Gastroesophageal sphincter (tissue), 4 donors: ENCODE measurements around the gene PSMB8. TPM values are rescaled to one million over a fixed set of nuclear protein-coding genes. Genes with fewer than 3 reads are reported as not detected.
"Not testable (repeated sequence)": the region's sequence is repeated elsewhere in the genome, so short reads cannot be mapped to it uniquely, and the experiment has no call there.

ENCODE experiments used
- ATAC-seq: fragments of 150-250 bp; one replicate; pipeline ENCODE4 v1.9.1; 2016; ENCODE audit warnings: mild to moderate bottlenecking, moderate library complexity
- H3K27ac ChIP-seq, 4 donors: fragments of 200-600 bp; sonication (generic) in 3 of 4; 1 replicate in 3 of 4; 2 replicates in 1 of 4; pipeline ENCODE4 v1.5.1; 2016 to 2019
- H3K27me3 ChIP-seq: fragments of 200-600 bp; sonication (generic); one replicate; pipeline ENCODE4 v1.5.1; 2019
- H3K36me3 ChIP-seq, 2 donors: fragments of 200-600 bp; sonication (generic); one replicate each; pipeline ENCODE4 v1.5.1; 2019; ENCODE audit warnings: control low read depth in 1 of 2
- H3K4me1 ChIP-seq, 3 donors: fragments of 200-600 bp; sonication (generic); 1 replicate in 2 of 3; 2 replicates in 1 of 3; pipeline ENCODE4 v1.5.1; 2016 to 2019; ENCODE audit warnings: control low read depth in 2 of 3
- H3K4me3 ChIP-seq, 2 donors: fragments of 200-600 bp; sonication (generic); one replicate each; pipeline ENCODE4 v1.5.1; 2019; ENCODE audit warnings: mild to moderate bottlenecking in 1 of 2, moderate library complexity in 1 of 2
- H3K9me3 ChIP-seq, 3 donors: fragments of 200-600 bp; sonication (generic); one replicate each; pipeline ENCODE4 v1.5.1; 2017 to 2019; ENCODE audit warnings: control low read depth in 2 of 3
- EP300 ChIP-seq: sonication (generic); formaldehyde crosslinking; IDR thresholded peaks from one replicate; pipeline ENCODE4 v1.6.1; 2017; ENCODE audit warnings: antibody characterized with exemption, mild to moderate bottlenecking
- POLR2A ChIP-seq, 2 donors: fragments of 450-650 bp; IDR thresholded peaks; one replicate each; pipeline ENCODE4 v1.6.1; 2017; ENCODE audit warnings: antibody characterized with exemption in 2 of 2, mild to moderate bottlenecking in 2 of 2, moderate library complexity in 1 of 2
- POLR2AphosphoS5 ChIP-seq: sonication (generic); formaldehyde crosslinking; IDR thresholded peaks from one replicate; pipeline ENCODE4 v1.6.1; 2017; ENCODE audit warnings: antibody characterized with exemption
- WGBS, 2 donors: methylation state at CpG; one replicate each; pipeline ENCODE4 v1.1.5; 2018; ENCODE audit warnings: low coverage in 1 of 2; 5-methylcytosine and 5-hydroxymethylcytosine counted together
- total RNA-seq, 4 donors: library from RNA; depleted of rRNA; stranded (reverse); fragments of >200 nt; gene quantifications; one replicate each; pipeline ENCODE4 v1.1.0, GENCODE V29; 2016
- TF ChIP-seq, protein P1 (sequence below), 4 experiments: fragments of 200-600 bp in 2 of 4; fragments of 450-650 bp in 2 of 4; sonication (generic) in 1 of 4; IDR thresholded peaks; one replicate each; pipeline ENCODE4 v1.5.1; 2017 to 2019; ENCODE audit warnings: antibody characterized with exemption in 4 of 4, mild to moderate bottlenecking in 2 of 4, moderate library complexity in 2 of 4

PSMB8 gene
- total RNA-seq, 4 donors from 2014 or later = 20.2 to 49.9 (median 36.7) TPM

GRCh38 chr6:32879691-32880090 lies 35.8 kb upstream of the PSMB8 start:
- Histone ChIP-seq H3K36me3 (no peaks in the 10 kb centered on the region), H3K27me3 (peaks cover 21% of the 10 kb centered on the region), H3K4me3 (no peak overlapping the region), H3K9me3 (no peaks in the 10 kb centered on the region), H3K27ac (no peak overlapping the region), H3K4me1 (no peaks in the 10 kb centered on the region)
- WGBS, 2 donors = 42% methylated on average over 13 of the region's 35 CpGs; no CpG with 5 or more reads in 1 of the 2 donors
- no peak for ATAC-seq
- no peak for TF ChIP-seq POLR2AphosphoS5
- TF ChIP-seq, protein P1, sequence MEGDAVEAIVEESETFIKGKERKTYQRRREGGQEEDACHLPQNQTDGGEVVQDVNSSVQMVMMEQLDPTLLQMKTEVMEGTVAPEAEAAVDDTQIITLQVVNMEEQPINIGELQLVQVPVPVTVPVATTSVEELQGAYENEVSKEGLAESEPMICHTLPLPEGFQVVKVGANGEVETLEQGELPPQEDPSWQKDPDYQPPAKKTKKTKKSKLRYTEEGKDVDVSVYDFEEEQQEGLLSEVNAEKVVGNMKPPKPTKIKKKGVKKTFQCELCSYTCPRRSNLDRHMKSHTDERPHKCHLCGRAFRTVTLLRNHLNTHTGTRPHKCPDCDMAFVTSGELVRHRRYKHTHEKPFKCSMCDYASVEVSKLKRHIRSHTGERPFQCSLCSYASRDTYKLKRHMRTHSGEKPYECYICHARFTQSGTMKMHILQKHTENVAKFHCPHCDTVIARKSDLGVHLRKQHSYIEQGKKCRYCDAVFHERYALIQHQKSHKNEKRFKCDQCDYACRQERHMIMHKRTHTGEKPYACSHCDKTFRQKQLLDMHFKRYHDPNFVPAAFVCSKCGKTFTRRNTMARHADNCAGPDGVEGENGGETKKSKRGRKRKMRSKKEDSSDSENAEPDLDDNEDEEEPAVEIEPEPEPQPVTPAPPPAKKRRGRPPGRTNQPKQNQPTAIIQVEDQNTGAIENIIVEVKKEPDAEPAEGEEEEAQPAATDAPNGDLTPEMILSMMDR (IDR thresholded peaks at IDR 0.05) = no peak
- no peak for TF ChIP-seq EP300
- TF ChIP-seq POLR2A (IDR thresholded peaks at IDR 0.05) = no peak

DNA sequence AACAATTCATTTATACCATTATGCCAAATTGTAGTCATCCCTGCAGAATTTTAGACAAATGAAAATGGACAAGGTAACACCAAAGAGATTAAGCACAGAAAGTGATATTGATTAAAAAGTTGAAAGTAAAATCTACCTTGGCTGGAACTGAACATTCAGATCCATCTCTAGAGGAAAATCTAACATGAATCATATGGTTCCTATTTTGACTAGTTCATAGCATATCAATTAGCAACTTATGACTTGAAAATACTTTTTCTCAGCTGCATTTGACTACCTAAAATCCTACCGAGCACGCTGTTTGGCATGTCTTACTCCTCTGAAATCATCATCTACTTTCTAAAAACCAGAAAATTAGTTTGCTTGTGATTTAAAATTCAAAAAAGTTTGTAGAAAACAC lies 32.8 kb upstream of the PSMB8 start:
- Histone ChIP-seq H3K4me3 (no peak overlapping the region), H3K27ac (no peak overlapping the region), H3K4me1 (no peaks in the 10 kb centered on the region), H3K27me3 (peaks cover 33% of the 10 kb centered on the region), H3K9me3 (peaks cover 0 to 10% (median 0%) of the 10 kb centered on the region in 3 donors), H3K36me3 (no peaks in the 10 kb centered on the region)
- ATAC-seq = no peak
- TF ChIP-seq POLR2A (IDR thresholded peaks at IDR 0.05) = no peak
- no peak for TF ChIP-seq POLR2AphosphoS5
- TF ChIP-seq EP300 = no peak
- TF ChIP-seq, protein P1 (IDR thresholded peaks at IDR 0.05) = no peak
- 78 to 80% methylated on average over 2 of the region's 2 CpGs for WGBS, 2 donors

GRCh38 chr6:32873947-32874346 lies 30.1 kb upstream of the PSMB8 start:
- not testable (repeated sequence) for H3K4me3 ChIP-seq, H3K4me1 ChIP-seq, H3K36me3 ChIP-seq, ATAC-seq, H3K27ac ChIP-seq
- peaks cover 0 to 10% (median 0%) of the 10 kb centered on the region in 3 donors for H3K9me3 ChIP-seq
- H3K27me3 ChIP-seq = peaks cover 33% of the 10 kb centered on the region
- WGBS, 2 donors = 18 to 35% methylated on average over 1 of the region's 1 CpG

DNA sequence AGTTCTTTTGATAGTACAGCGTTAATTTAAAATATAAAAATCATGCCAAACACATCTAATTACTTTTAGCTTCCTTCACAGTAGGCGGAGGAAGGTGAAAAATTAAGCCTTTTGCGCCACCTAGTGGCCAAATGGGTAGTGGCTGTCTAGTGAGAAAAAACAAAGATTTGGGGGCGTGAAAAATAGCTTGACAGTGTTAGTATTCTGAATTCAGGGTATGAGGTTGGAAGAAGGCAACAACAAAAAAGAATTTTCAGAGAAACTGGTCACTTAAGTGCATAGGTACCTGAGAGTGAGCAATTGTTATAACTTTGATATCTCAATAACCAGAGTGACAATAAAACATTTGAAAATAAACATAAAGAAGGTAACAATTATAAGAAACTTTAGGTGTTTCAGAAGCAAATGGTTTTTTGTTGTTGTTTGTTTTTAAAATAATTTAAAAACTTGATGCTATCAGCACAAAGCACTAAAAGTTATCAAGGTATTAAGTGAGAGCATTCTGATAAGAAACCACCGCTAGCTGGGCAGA lies 24.5 kb upstream of the PSMB8 start:
- no peak for TF ChIP-seq EP300
- TF ChIP-seq POLR2AphosphoS5 = no peak
- TF ChIP-seq, protein P1 (IDR thresholded peaks at IDR 0.05) = peak; percentile 87 to 98 (median 92)
- no peak for TF ChIP-seq POLR2A (IDR thresholded peaks at IDR 0.05)
- Histone ChIP-seq H3K4me3 (no peak overlapping the region), H3K36me3 (no peaks in the 10 kb centered on the region), H3K27me3 (peaks cover 17% of the 10 kb centered on the region), H3K9me3 (peaks cover 0 to 10% (median 0%) of the 10 kb centered on the region in 3 donors), H3K4me1 (no peaks in the 10 kb centered on the region), H3K27ac (no peak overlapping the region)
- WGBS, 2 donors = 15 to 20% methylated on average over 5 of the region's 5 CpGs
- peak; percentile 55 for ATAC-seq

- Histone ChIP-seq H3K4me3 (no peak overlapping the region), H3K36me3 (no peaks in the 10 kb centered on the region), H3K4me1 (no peaks in the 10 kb centered on the region), H3K27me3 (peaks cover 11% of the 10 kb centered on the region), H3K9me3 (peaks cover 0 to 10% (median 0%) of the 10 kb centered on the region in 3 donors), H3K27ac (no peak overlapping the region)
- ATAC-seq = no peak
- TF ChIP-seq, protein P1 (IDR thresholded peaks at IDR 0.05) = no peak
- WGBS, 2 donors = 43 to 53% methylated on average over 8 of the region's 8 CpGs
These were observed 23.9 kb upstream of the PSMB8 start for GRCh38 chr6:32867554-32868256.
